SK-N-MC (cell line): Measurements from ENCODE around the gene RRN3.

Experiments
- EZH2 ChIP-seq: fragments of 200-600 bp; sonication (generic); IDR thresholded peaks from one replicate; pipeline ENCODE4 v1.6.1; 2017; ENCODE audit warnings: antibody characterized with exemption
- FOXP2 ChIP-seq: optimal IDR thresholded peaks from 2 replicates; pipeline ENCODE3; 2011; ENCODE audit warnings: mild to moderate bottlenecking, moderate library complexity; ENCODE audit not compliant: insufficient read depth; ENCODE audit errors: extremely low read length, control extremely low read depth

DNA sequence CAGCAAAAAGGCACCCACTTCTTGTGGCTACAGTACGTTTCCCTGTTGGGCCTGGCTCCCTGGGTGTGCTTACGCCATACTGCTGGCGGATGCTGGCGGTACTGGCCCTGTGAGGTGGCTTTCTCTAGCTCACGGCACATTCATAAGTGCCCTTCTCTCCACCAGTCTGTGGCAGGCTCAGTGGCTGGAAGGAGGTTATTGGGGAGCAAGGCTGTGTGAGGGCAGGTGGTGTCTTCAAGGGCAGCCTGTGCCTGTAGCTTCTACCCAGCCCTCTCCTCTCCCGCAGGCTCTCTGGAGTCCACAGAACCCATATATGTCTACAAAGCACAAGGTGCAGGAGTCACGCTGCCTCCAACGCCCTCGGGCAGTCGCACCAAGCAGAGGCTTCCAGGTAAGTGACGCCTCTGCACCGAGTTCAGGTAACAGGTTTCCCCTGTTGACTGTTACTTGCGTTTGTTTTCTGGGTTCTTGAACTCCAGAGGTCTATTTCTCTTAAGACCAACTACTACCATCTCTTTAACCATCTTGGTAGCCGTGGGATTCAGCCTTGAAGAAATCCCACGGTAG lies 58.8 kb downstream of the RRN3 start:
- TF ChIP-seq EZH2 (no peak), FOXP2 (no peak)
